Mesendoderm (in vitro differentiated cells): ENCODE results near the gene KIF23.

Experiments used
- DNase-seq: peaks from one replicate; pipeline ENCODE4 v3.0.0; 2013
- H2AK5ac ChIP-seq: 2 replicates; pipeline ENCODE4 v1.6.1; 2013; ENCODE audit warnings: low read length, inconsistent platforms
- H2BK120ac ChIP-seq: 2 replicates; pipeline ENCODE4 v1.6.1; 2013; ENCODE audit warnings: low read depth, mild to moderate bottlenecking, low read length, moderate library complexity, mixed read lengths
- H2BK15ac ChIP-seq: replicated peaks from 2 replicates; pipeline ENCODE4 v1.6.1; 2013; ENCODE audit warnings: low read depth, mild to moderate bottlenecking, moderate library complexity
- H2BK5ac ChIP-seq: 2 replicates; pipeline ENCODE4 v1.6.1; 2013; ENCODE audit warnings: low read length, inconsistent platforms
- H3K18ac ChIP-seq: 2 replicates; pipeline ENCODE4 v1.6.1; 2013; ENCODE audit warnings: mild to moderate bottlenecking, low read length, mixed read lengths
- H3K23ac ChIP-seq: one replicate; pipeline ENCODE4 v1.6.1; 2013; ENCODE audit warnings: low read length
- H3K27ac ChIP-seq: 2 replicates; pipeline ENCODE4 v1.5.1; 2013; ENCODE audit warnings: low read depth, mild to moderate bottlenecking, inconsistent platforms, low read length, moderate library complexity
- H3K27me3 ChIP-seq: 2 replicates; pipeline ENCODE4 v1.6.1; 2013; ENCODE audit warnings: low read length, control low read depth, mild to moderate bottlenecking, inconsistent platforms; ENCODE audit not compliant: insufficient read depth, poor library complexity
- H3K36me3 ChIP-seq: 2 replicates; pipeline ENCODE4 v1.6.1; 2013; ENCODE audit warnings: low read length, inconsistent platforms; ENCODE audit not compliant: control insufficient read depth, insufficient read depth
- H3K4ac ChIP-seq: one replicate; pipeline ENCODE4 v1.6.1; 2013; ENCODE audit warnings: low read depth, mild to moderate bottlenecking, low read length, moderate library complexity
- H3K4me1 ChIP-seq: 2 replicates; pipeline ENCODE4 v1.6.1; 2013; ENCODE audit warnings: low read depth, low read length, inconsistent platforms; ENCODE audit not compliant: control insufficient read depth
- H3K4me2 ChIP-seq: 2 replicates; pipeline ENCODE4 v1.6.1; 2013; ENCODE audit warnings: low read length
- H3K4me3 ChIP-seq: 2 replicates; pipeline ENCODE4 v1.5.1; 2013; ENCODE audit warnings: mild to moderate bottlenecking, low read length
- H3K56ac ChIP-seq: one replicate; pipeline ENCODE4 v1.6.1; 2013; ENCODE audit warnings: low read length
- H3K79me1 ChIP-seq: 2 replicates; pipeline ENCODE4 v1.6.1; 2013; ENCODE audit warnings: low read length, inconsistent platforms
- H3K79me2 ChIP-seq: 2 replicates; pipeline ENCODE4 v1.6.1; 2013; ENCODE audit warnings: mild to moderate bottlenecking, low read length; ENCODE audit not compliant: control insufficient read depth, insufficient read depth
- H3K9ac ChIP-seq: 2 replicates; pipeline ENCODE4 v1.6.1; 2013; ENCODE audit warnings: low read length, inconsistent platforms
- H4K5ac ChIP-seq: one replicate; pipeline ENCODE4 v1.6.1; 2013; ENCODE audit warnings: low read length
- H4K8ac ChIP-seq: one replicate; pipeline ENCODE4 v1.6.1; 2013; ENCODE audit warnings: low read depth, mild to moderate bottlenecking, control low read depth, low read length, moderate library complexity
- WGBS: extraction: QIAGEN DNeasy Blood & Tissue Kit; methylation state at CpG from one replicate; pipeline ENCODE4 v1.1.7; 2013; ENCODE audit warnings: low lambda C conversion rate, missing lambda C conversion rate; ENCODE audit not compliant: insufficient coverage; ENCODE audit errors: extremely low coverage; 5-methylcytosine and 5-hydroxymethylcytosine counted together

KIF23 gene

DNA sequence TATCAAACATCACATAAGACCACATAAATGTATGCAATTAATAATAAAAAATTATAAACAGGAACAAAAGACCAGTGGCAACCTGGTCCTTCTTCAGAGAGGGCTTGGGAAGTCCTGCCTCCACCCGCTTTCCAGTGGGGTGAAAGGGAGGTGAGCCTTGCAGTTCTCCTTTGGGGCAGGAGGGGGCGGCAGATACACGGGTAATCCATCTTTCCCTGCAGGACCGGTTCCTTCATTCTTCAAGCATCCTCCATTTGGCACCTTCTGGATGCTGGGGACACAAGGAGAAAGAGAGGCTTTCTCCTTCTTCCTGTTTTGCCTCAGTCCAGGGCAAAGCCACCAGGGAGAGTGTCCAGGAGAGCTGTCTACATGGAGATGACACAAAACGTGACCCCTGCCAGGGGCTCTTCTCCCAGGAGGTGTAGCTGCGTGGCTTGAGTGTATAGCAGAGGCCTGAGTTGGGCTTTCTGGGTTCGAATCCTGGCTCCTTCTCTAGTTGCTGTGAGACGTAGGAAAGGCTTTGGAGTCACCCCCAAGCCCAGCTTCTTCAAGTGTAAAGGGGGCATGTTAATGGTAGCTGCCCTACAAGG lies 61.7 kb downstream of the KIF23 start:
- Histone ChIP-seq H4K5ac (no peak overlapping the region), H4K8ac (no peak overlapping the region), H2BK120ac (no peak overlapping the region), H3K4me3 (no peak overlapping the region), H3K27ac (no peak overlapping the region), H3K56ac (no peak overlapping the region), H2AK5ac (no peak overlapping the region), H3K4me2 (no peak overlapping the region), H3K4me1 (no peaks in the 10 kb centered on the region), H2BK15ac (no peak overlapping the region), H3K18ac (no peak overlapping the region), H3K36me3 (no peaks in the 10 kb centered on the region), H3K79me1 (no peaks in the 10 kb centered on the region), H2BK5ac (no peak overlapping the region), H3K79me2 (no peaks in the 10 kb centered on the region), H3K23ac (no peak overlapping the region), H3K4ac (no peak overlapping the region), H3K27me3 (no peaks in the 10 kb centered on the region), H3K9ac (no peak overlapping the region)
- no CpG with 5 or more reads among the region's 8 CpGs for WGBS
- peak; percentile 80 for DNase-seq

DNA sequence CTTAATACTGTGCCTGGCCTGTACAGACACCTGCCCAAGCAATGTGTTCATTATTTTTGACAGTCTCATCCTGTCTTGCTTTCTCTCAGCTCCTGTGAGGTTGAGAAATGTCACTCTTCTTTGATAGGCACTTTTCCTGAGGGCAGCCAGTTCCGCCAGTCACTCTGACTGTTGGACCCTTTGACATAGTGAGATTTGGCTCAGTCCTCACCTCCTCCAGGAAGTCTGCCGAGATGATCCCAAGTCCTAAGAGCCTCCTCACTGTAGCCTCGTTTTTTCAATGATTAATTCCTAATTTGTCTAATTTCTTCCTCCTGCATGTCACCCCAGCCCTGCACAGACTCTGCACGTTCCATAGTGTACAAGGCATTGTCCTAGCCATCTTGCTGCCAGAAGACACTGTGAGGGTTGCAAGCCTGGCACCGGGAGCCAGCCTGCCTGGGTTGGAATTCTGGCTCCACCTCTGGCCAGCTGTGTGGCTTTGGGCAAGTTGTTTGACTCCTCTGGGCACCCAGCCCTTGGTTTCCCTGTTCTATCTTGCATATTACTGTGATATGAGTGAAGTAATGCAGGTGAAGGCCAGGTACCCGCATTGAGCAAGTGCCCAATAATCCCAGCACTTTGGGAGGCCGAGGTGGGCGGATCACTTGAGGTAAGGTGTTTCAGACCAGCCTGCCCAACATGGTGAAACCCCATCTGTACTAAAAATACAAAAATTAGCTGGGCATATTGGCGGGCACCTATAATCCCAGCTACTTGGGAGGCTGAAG lies 62.7 kb downstream of the KIF23 start:
- Histone ChIP-seq H4K8ac (no peak overlapping the region), H3K9ac (no peak overlapping the region), H3K79me1 (no peaks in the 10 kb centered on the region), H3K36me3 (no peaks in the 10 kb centered on the region), H3K18ac (no peak overlapping the region), H2BK5ac (no peak overlapping the region), H3K4me3 (no peak overlapping the region), H3K27ac (no peak overlapping the region), H3K4me2 (no peak overlapping the region), H3K4ac (no peak overlapping the region), H2BK15ac (no peak overlapping the region), H3K23ac (no peak overlapping the region), H3K27me3 (no peaks in the 10 kb centered on the region), H4K5ac (no peak overlapping the region), H3K79me2 (no peaks in the 10 kb centered on the region), H3K4me1 (no peaks in the 10 kb centered on the region), H2BK120ac (no peak overlapping the region), H2AK5ac (no peak overlapping the region), H3K56ac (no peak overlapping the region)
- WGBS = no CpG with 5 or more reads among the region's 9 CpGs
- no peak for DNase-seq

DNA sequence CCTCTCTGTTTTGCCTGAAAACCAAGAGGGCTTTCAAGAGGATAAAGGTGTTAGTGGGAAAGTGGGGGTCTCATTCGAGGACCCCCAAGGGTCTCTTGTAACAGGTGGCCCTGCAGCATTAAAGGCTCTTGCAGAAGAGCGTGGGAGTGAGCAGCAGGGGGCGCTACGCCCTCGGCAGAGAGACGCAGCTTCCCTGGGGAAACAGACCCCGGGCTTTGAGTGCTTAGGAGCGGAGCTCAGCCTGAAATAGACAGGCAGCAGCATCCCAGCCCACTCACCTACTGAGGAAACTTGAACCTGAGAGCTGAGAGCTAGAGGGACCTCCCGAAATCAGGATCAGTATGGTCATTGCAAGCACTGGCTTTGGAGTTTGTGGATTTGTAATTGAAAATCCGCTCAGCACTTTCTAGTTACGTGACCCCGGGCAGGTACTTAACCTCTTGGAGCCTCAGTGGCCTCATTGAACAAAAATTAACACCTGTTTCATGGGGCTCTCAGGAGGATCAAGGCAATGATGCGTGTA lies 64.2 kb downstream of the KIF23 start:
- H3K9ac ChIP-seq = no peak overlapping the region
- H3K27ac ChIP-seq = no peak overlapping the region
- H2AK5ac ChIP-seq = no peak overlapping the region
- H2BK120ac ChIP-seq = no peak overlapping the region
- H3K23ac ChIP-seq = no peak overlapping the region
- H3K4me1 ChIP-seq = no peaks in the 10 kb centered on the region
- no peaks in the 10 kb centered on the region for H3K36me3 ChIP-seq
- no peak overlapping the region for H3K56ac ChIP-seq
- no peak overlapping the region for H2BK15ac ChIP-seq
- no peak overlapping the region for H2BK5ac ChIP-seq
- no peak overlapping the region for H3K18ac ChIP-seq
- no peak overlapping the region for H4K5ac ChIP-seq
- peak; percentile 75 for DNase-seq
- H3K27me3 ChIP-seq = no peaks in the 10 kb centered on the region
- H3K79me1 ChIP-seq = no peaks in the 10 kb centered on the region
- no CpG with 5 or more reads among the region's 13 CpGs for WGBS
- H4K8ac ChIP-seq = no peak overlapping the region
- H3K4ac ChIP-seq = no peak overlapping the region
- no peak overlapping the region for H3K4me2 ChIP-seq
- H3K79me2 ChIP-seq = no peaks in the 10 kb centered on the region
- H3K4me3 ChIP-seq = no peak overlapping the region

DNA sequence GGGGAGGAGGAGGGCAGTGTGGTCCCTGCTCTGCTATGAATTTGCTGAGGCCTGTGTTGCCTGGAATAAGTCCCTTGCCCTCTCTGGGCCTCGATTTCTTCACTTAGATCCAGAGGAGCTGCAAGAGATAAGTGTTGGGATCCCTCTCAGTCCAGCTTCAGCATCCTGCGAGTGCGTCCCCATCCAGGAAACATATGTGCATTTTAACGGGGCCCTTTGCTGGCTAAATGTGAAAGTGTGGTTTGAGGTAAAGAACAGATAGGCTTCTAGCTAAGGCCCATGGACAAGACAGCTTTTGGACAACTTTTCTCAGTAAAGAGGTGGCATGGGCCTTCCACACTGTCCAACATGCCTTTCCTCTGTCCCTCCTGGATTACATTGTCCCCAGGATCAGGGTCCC lies 64.9 kb downstream of the KIF23 start:
- H3K4ac ChIP-seq = no peak overlapping the region
- no peak overlapping the region for H3K4me2 ChIP-seq
- H3K27me3 ChIP-seq = no peaks in the 10 kb centered on the region
- H4K5ac ChIP-seq = no peak overlapping the region
- H4K8ac ChIP-seq = no peak overlapping the region
- no peak overlapping the region for H3K23ac ChIP-seq
- no peaks in the 10 kb centered on the region for H3K4me1 ChIP-seq
- no peaks in the 10 kb centered on the region for H3K36me3 ChIP-seq
- no peak for DNase-seq
- H3K27ac ChIP-seq = no peak overlapping the region
- no peak overlapping the region for H2BK5ac ChIP-seq
- H3K79me1 ChIP-seq = no peaks in the 10 kb centered on the region
- H3K56ac ChIP-seq = no peak overlapping the region
- no peak overlapping the region for H2AK5ac ChIP-seq
- no peak overlapping the region for H2BK15ac ChIP-seq
- no peak overlapping the region for H3K4me3 ChIP-seq
- no peaks in the 10 kb centered on the region for H3K79me2 ChIP-seq
- H2BK120ac ChIP-seq = no peak overlapping the region
- H3K18ac ChIP-seq = no peak overlapping the region
- H3K9ac ChIP-seq = no peak overlapping the region
- WGBS = no CpG with 5 or more reads among the region's 4 CpGs

DNA sequence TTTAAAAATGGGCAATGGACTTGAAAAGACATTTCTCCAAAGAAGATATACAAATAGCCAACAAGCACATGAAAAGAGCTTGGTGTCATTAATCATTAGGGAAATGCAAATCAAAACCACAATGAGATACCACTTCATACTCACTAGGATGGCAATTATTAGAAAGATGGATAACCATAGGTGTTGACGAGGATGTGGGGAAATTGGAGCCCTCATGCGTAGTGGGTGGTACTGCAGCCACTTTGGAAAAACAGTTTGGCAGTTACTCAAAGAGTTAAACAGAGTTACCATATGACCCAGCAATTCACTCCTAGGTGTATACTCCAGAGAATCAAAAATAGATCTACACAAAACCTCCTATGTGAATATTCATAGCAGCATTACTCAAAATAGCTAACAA lies 65.8 kb downstream of the KIF23 start:
- WGBS = no CpG with 5 or more reads among the region's 2 CpGs

More for the DNA sequence above, 65.8 kb downstream of the KIF23 start:
- Histone ChIP-seq H3K4me1 (no peaks in the 10 kb centered on the region), H3K18ac (no peak overlapping the region), H3K4me3 (no peak overlapping the region), H3K56ac (no peak overlapping the region), H4K8ac (no peak overlapping the region), H3K9ac (no peak overlapping the region), H3K36me3 (no peaks in the 10 kb centered on the region), H3K79me2 (no peaks in the 10 kb centered on the region), H2BK120ac (no peak overlapping the region), H3K79me1 (no peaks in the 10 kb centered on the region), H2BK5ac (no peak overlapping the region), H3K4me2 (no peak overlapping the region), H4K5ac (no peak overlapping the region), H3K23ac (no peak overlapping the region), H2BK15ac (no peak overlapping the region), H3K4ac (no peak overlapping the region), H3K27ac (no peak overlapping the region), H2AK5ac (no peak overlapping the region), H3K27me3 (no peaks in the 10 kb centered on the region)
- DNase-seq = no peak
